Epithelial cell of proximal tubule (primary cell): ENCODE measurements around the gene TNIK. TPM values are rescaled to one million over a fixed set of nuclear protein-coding genes. Genes with fewer than 3 reads are reported as not detected.

ENCODE experiments used
- DNase-seq: peaks from one replicate; pipeline ENCODE4 v3.0.0-alpha.2; 2011; ENCODE audit warnings: low read depth
- H3K4me3 ChIP-seq: 2 replicates; pipeline ENCODE4 v1.5.1; 2011; ENCODE audit warnings: low read depth, mild to moderate bottlenecking, low read length
- total RNA-seq: library from RNA; depleted of rRNA; stranded (reverse); fragments of >200 nt; gene quantifications from 2 replicates; pipeline ENCODE4 v1.2.3, GENCODE V29; 2015
- TF ChIP-seq, protein P1 (sequence below): conservative IDR thresholded peaks from 2 replicates; pipeline ENCODE4 v1.5.1; 2012; ENCODE audit warnings: low read depth, mild to moderate bottlenecking, low read length

Gene TNIK
- total RNA-seq, 1 donor from 2014 or later, result 11.8 TPM

GRCh38 chr3:171420667-171421066 lies 39.5 kb downstream of the TNIK start:
- TF ChIP-seq, protein P1, sequence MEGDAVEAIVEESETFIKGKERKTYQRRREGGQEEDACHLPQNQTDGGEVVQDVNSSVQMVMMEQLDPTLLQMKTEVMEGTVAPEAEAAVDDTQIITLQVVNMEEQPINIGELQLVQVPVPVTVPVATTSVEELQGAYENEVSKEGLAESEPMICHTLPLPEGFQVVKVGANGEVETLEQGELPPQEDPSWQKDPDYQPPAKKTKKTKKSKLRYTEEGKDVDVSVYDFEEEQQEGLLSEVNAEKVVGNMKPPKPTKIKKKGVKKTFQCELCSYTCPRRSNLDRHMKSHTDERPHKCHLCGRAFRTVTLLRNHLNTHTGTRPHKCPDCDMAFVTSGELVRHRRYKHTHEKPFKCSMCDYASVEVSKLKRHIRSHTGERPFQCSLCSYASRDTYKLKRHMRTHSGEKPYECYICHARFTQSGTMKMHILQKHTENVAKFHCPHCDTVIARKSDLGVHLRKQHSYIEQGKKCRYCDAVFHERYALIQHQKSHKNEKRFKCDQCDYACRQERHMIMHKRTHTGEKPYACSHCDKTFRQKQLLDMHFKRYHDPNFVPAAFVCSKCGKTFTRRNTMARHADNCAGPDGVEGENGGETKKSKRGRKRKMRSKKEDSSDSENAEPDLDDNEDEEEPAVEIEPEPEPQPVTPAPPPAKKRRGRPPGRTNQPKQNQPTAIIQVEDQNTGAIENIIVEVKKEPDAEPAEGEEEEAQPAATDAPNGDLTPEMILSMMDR, result no peak
- no peak overlapping the region for H3K4me3 ChIP-seq
- DNase-seq, result no peak

DNA sequence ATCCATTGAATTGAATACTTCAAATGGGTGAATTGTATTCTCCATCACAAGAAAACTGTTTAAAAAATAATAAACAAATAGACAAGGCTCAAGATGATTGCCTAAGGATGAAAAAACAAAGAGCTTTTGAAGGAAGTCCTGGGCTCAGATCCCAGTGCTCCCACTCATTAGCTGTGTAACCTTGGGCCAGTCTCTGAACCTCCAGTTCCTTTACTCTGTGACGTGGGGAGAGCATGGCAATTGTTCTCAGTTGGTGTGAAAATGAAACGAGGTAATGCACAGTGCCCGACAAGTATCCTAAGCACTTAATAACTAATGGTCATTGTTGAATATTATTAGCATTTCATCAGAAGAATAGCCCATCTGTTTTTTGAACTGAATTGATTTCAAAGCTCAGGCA lies 40.7 kb downstream of the TNIK start:
- DNase-seq, result no peak
- TF ChIP-seq, protein P1, result no peak
- H3K4me3 ChIP-seq, result no peak overlapping the region

DNA sequence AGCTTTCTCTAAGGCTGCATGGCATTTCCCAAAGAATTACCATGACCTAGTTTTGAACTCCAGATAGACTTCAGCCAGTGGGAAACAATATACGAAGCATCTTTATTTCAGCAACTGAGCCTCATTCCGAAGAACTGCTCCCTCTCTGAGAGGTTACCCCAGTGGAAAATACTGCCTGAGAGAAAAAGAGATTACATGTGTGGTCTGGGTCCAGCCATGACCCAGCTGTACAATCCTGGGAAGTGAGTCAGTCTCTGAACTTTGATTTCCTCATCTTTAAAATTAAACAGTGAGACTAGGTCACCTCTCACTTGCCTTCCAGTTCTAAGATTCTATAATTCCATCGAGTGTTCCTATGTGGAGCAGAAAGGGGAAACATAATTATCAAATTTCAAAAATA lies 42.4 kb downstream of the TNIK start:
- no peak overlapping the region for H3K4me3 ChIP-seq
- DNase-seq, result no peak
- TF ChIP-seq, protein P1, result no peak

DNA sequence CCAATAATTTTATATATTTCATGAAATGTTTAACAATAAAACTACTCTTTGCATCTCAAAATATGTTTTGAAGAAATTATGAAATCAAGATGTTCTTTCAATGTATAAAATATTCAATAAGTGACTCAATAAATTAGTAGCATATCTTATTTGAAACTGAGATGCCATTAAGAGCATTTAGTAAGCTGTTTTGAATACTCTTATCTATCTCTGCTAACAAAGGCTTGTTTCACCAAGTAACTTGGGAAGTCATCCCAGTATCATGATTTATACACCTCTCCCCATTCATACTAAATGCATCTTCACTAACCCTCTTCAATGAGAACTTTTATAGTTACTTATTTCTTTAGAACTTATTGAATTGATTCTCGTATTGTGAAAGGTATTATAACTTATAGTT lies 43.1 kb downstream of the TNIK start:
- H3K4me3 ChIP-seq, result no peak overlapping the region
- DNase-seq, result no peak
- TF ChIP-seq, protein P1, result no peak

- TF ChIP-seq, protein P1, result no peak
- no peak for DNase-seq
- H3K4me3 ChIP-seq, result no peak overlapping the region
Measured at GRCh38 chr3:171416666-171417065, 43.5 kb downstream of the TNIK start.

DNA sequence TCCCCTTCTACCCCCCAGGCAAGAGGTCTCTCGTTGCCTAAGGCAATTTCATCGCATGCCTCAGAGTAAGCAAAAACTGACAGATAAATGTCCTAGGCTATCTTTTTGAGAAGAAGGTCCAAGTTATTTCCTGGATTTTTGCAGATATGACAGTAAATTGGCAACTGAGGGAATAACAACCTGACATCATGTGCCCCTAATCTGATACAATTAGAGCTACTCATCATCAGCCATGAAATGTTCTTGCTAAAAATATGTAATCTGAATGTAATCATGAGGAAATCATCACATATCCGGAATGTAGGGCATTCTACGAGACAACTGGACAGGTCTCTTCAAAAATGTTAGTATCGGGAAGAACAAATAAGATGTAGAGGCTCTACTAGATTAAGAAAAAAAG lies 44.1 kb downstream of the TNIK start:
- TF ChIP-seq, protein P1, result no peak
- no peak overlapping the region for H3K4me3 ChIP-seq
- DNase-seq, result no peak

- no peak overlapping the region for H3K4me3 ChIP-seq
- TF ChIP-seq, protein P1, result no peak
- DNase-seq, result no peak
Measured at GRCh38 chr3:171415070-171415469, 45.1 kb downstream of the TNIK start.
